ENCODE data around the gene SRPK2. TPM values are rescaled to one million over a fixed set of nuclear protein-coding genes. Genes with fewer than 3 reads are reported as not detected.

Gene SRPK2
- total RNA-seq, 2 donors from 2014 or later: 26.5 to 31.1 TPM

- Histone ChIP-seq H3K27ac (no peak overlapping the region), H3K4me1 (ENCODE audit: control insufficient read depth in 1 of 2, low read depth in 2 of 2) (no peaks in the 10 kb centered on the region), H3K9me3 (no peaks in the 10 kb centered on the region), H3K27me3 (replicated peaks; ENCODE audit: insufficient read depth) (no peaks in the 10 kb centered on the region), H3K36me3 (peaks cover 13% of the 10 kb centered on the region), H3K4me3 (no peak overlapping the region)
- no peak for ATAC-seq (ENCODE audit: insufficient number of reproducible peaks, low FRiP score, low read depth)
- no peak for TF ChIP-seq CTCF (IDR thresholded peaks at IDR 0.05)
- DNase-seq (ENCODE audit: low spot score): no peak
These were observed 256.8 kb downstream of the SRPK2 start for GRCh38 chr7:105131890-105132289.

- DNase-seq (ENCODE audit: low spot score) (no peak), ATAC-seq (ENCODE audit: insufficient number of reproducible peaks, low FRiP score, low read depth) (no peak)
- Histone ChIP-seq H3K4me1 (ENCODE audit: control insufficient read depth in 1 of 2, low read depth in 2 of 2) (no peaks in the 10 kb centered on the region), H3K27me3 (replicated peaks; ENCODE audit: insufficient read depth) (no peaks in the 10 kb centered on the region), H3K9me3 (no peaks in the 10 kb centered on the region), H3K27ac (no peak overlapping the region), H3K36me3 (peaks cover 13% of the 10 kb centered on the region), H3K4me3 (no peak overlapping the region)
- no peak for TF ChIP-seq CTCF (IDR thresholded peaks at IDR 0.05)
These were observed 257.6 kb downstream of the SRPK2 start for GRCh38 chr7:105131033-105131656.

GRCh38 chr7:105130580-105130979 lies 258.1 kb downstream of the SRPK2 start:
- H3K27me3 ChIP-seq (replicated peaks; ENCODE audit: insufficient read depth): no peaks in the 10 kb centered on the region
- no peaks in the 10 kb centered on the region for H3K4me1 ChIP-seq (ENCODE audit: control insufficient read depth in 1 of 2, low read depth in 2 of 2)
- no peak for DNase-seq (ENCODE audit: low spot score)
- no peaks in the 10 kb centered on the region for H3K9me3 ChIP-seq
- ATAC-seq (ENCODE audit: insufficient number of reproducible peaks, low FRiP score, low read depth): no peak
- H3K27ac ChIP-seq: no peak overlapping the region
- H3K36me3 ChIP-seq: peaks cover 13% of the 10 kb centered on the region
- TF ChIP-seq CTCF (IDR thresholded peaks at IDR 0.05): no peak
- H3K4me3 ChIP-seq: no peak overlapping the region

- Histone ChIP-seq H3K27me3 (replicated peaks; ENCODE audit: insufficient read depth) (no peaks in the 10 kb centered on the region), H3K9me3 (no peaks in the 10 kb centered on the region), H3K27ac (no peak overlapping the region), H3K4me1 (ENCODE audit: control insufficient read depth in 1 of 2, low read depth in 2 of 2) (no peaks in the 10 kb centered on the region), H3K36me3 (peaks cover 13% of the 10 kb centered on the region), H3K4me3 (no peak overlapping the region)
- ATAC-seq (ENCODE audit: insufficient number of reproducible peaks, low FRiP score, low read depth) (no peak), DNase-seq (ENCODE audit: low spot score) (no peak)
- TF ChIP-seq CTCF (IDR thresholded peaks at IDR 0.05): no peak
These were observed 258.7 kb downstream of the SRPK2 start for GRCh38 chr7:105130048-105130447.

- DNase-seq (ENCODE audit: low spot score) (no peak), ATAC-seq (ENCODE audit: insufficient number of reproducible peaks, low FRiP score, low read depth) (no peak)
- no peaks in the 10 kb centered on the region for H3K9me3 ChIP-seq
- H3K27ac ChIP-seq: no peak overlapping the region
- H3K4me3 ChIP-seq: no peak overlapping the region
- H3K36me3 ChIP-seq: peaks cover 2% of the 10 kb centered on the region
- H3K27me3 ChIP-seq (replicated peaks; ENCODE audit: insufficient read depth): no peaks in the 10 kb centered on the region
- TF ChIP-seq CTCF (IDR thresholded peaks at IDR 0.05): no peak
- H3K4me1 ChIP-seq (ENCODE audit: control insufficient read depth in 1 of 2, low read depth in 2 of 2): no peaks in the 10 kb centered on the region
These were observed 261.5 kb downstream of the SRPK2 start for GRCh38 chr7:105127179-105127578.

Data from thoracic aorta (tissue), 2 donors.